Stimulated activated CD4-positive, alpha-beta T cell treated with anti-CD3 and anti-CD28 coated beads, TNF-alpha, amount 100 ng/mL, for 48 hours (primary cell): ENCODE data around the gene PTPRT.

Experiments used
- DNase-seq, 3 donors: peaks; one replicate each; pipeline ENCODE4 v3.0.0-alpha.2; 2020; ENCODE audit warnings: low read depth in 3 of 3

Gene PTPRT

GRCh38 chr20:42399802-42400201, 789.9 kb downstream of the PTPRT start:
- DNase-seq: no peak

GRCh38 chr20:42392442-42392841, 797.3 kb downstream of the PTPRT start:
- DNase-seq: no peak

- DNase-seq: no peak
Observed at GRCh38 chr20:42391807-42392206, 797.9 kb downstream of the PTPRT start.

- DNase-seq: no peak
Observed at GRCh38 chr20:42380287-42380686, 809.4 kb downstream of the PTPRT start.

GRCh38 chr20:42379385-42379784, 810.3 kb downstream of the PTPRT start:
- DNase-seq: no peak

GRCh38 chr20:42378826-42379225, 810.9 kb downstream of the PTPRT start:
- DNase-seq: no peak

- no peak for DNase-seq
Observed at GRCh38 chr20:42376131-42376530, 813.6 kb downstream of the PTPRT start.

- no peak for DNase-seq
Observed at GRCh38 chr20:42373049-42373448, 816.7 kb downstream of the PTPRT start.

- no peak for DNase-seq
Observed at GRCh38 chr20:42370075-42370474, 819.6 kb downstream of the PTPRT start.

- no peak for DNase-seq
Observed at GRCh38 chr20:42368910-42369309, 820.8 kb downstream of the PTPRT start.

GRCh38 chr20:42366626-42367025, 823.1 kb downstream of the PTPRT start:
- no peak for DNase-seq

- no peak for DNase-seq
Observed at GRCh38 chr20:42364446-42364845, 825.3 kb downstream of the PTPRT start.

GRCh38 chr20:42361402-42361970, 828.2 kb downstream of the PTPRT start:
- no peak for DNase-seq

GRCh38 chr20:42360621-42361020, 829.1 kb downstream of the PTPRT start:
- DNase-seq: no peak

- DNase-seq: no peak
Observed at GRCh38 chr20:42359617-42360016, 830.1 kb downstream of the PTPRT start.

- no peak for DNase-seq
Observed at GRCh38 chr20:42352096-42352495, 837.6 kb downstream of the PTPRT start.

- no peak for DNase-seq
Observed at GRCh38 chr20:42350521-42350920, 839.2 kb downstream of the PTPRT start.

- no peak for DNase-seq
Observed at GRCh38 chr20:42346189-42347170, 843.2 kb downstream of the PTPRT start.

GRCh38 chr20:42341654-42342053, 848.1 kb downstream of the PTPRT start:
- DNase-seq: no peak

- no peak for DNase-seq
Observed at GRCh38 chr20:42340368-42340767, 849.3 kb downstream of the PTPRT start.

- DNase-seq: no peak
Observed at GRCh38 chr20:42338294-42339201, 851.2 kb downstream of the PTPRT start.

GRCh38 chr20:42336576-42336975, 853.1 kb downstream of the PTPRT start:
- no peak for DNase-seq
